Thoracic aorta (tissue), 2 donors: ENCODE data around the gene PTPRO. TPM values are rescaled to one million over a fixed set of nuclear protein-coding genes. Genes with fewer than 3 reads are reported as not detected.

ENCODE experiments used
- ATAC-seq: fragments of 150-250 bp; one replicate; pipeline ENCODE4 v1.8.0; 2017; ENCODE audit warnings: low read depth; ENCODE audit not compliant: insufficient number of reproducible peaks, low FRiP score
- DNase-seq: peaks from one replicate; pipeline ENCODE4 v3.0.0-alpha.2; 2020; ENCODE audit warnings: low spot score
- H3K27ac ChIP-seq, 2 donors: fragments of 200-600 bp; sonication (generic); 1 replicate in 1 of 2; 2 replicates in 1 of 2; pipeline ENCODE4 v1.5.1; 2016; ENCODE audit warnings: mild to moderate bottlenecking in 2 of 2, moderate library complexity in 2 of 2
- H3K27me3 ChIP-seq: fragments of 200-600 bp; sonication (generic); replicated peaks from 2 replicates; pipeline ENCODE4 v1.6.0; 2016; ENCODE audit warnings: mild to moderate bottlenecking; ENCODE audit not compliant: insufficient read depth
- H3K36me3 ChIP-seq: fragments of 200-600 bp; sonication (generic); one replicate; pipeline ENCODE4 v1.5.1; 2016
- H3K4me1 ChIP-seq, 2 donors: fragments of 200-600 bp; sonication (generic); 1 replicate in 1 of 2; 2 replicates in 1 of 2; pipeline versions ENCODE4 v1.5.1 to v1.6.0; 2016; ENCODE audit warnings: low read depth in 2 of 2, mild to moderate bottlenecking in 1 of 2; ENCODE audit not compliant: control insufficient read depth in 1 of 2
- H3K4me3 ChIP-seq: fragments of 200-600 bp; sonication (generic); 2 replicates; pipeline ENCODE4 v1.5.1; 2016; ENCODE audit warnings: mild to moderate bottlenecking
- H3K9me3 ChIP-seq: fragments of 200-600 bp; sonication (generic); 2 replicates; pipeline ENCODE4 v1.5.1; 2016
- total RNA-seq, 2 donors: library from RNA; depleted of rRNA; stranded (reverse); fragments of >200 nt; gene quantifications; one replicate each; pipeline versions ENCODE4 v1.1.0 to v1.2.3, GENCODE V29; 2016
- TF ChIP-seq, protein P1 (sequence below): fragments of 200-600 bp; sonication (generic); IDR thresholded peaks from one replicate; pipeline ENCODE4 v1.5.1; 2019; ENCODE audit warnings: antibody characterized with exemption

The PTPRO gene
- total RNA-seq, 2 donors from 2014 or later = 11.9 to 19.5 TPM

GRCh38 chr12:15515010-15515409 lies 192.7 kb downstream of the PTPRO start:
- ATAC-seq (no peak), DNase-seq (no peak)
- TF ChIP-seq, protein P1, sequence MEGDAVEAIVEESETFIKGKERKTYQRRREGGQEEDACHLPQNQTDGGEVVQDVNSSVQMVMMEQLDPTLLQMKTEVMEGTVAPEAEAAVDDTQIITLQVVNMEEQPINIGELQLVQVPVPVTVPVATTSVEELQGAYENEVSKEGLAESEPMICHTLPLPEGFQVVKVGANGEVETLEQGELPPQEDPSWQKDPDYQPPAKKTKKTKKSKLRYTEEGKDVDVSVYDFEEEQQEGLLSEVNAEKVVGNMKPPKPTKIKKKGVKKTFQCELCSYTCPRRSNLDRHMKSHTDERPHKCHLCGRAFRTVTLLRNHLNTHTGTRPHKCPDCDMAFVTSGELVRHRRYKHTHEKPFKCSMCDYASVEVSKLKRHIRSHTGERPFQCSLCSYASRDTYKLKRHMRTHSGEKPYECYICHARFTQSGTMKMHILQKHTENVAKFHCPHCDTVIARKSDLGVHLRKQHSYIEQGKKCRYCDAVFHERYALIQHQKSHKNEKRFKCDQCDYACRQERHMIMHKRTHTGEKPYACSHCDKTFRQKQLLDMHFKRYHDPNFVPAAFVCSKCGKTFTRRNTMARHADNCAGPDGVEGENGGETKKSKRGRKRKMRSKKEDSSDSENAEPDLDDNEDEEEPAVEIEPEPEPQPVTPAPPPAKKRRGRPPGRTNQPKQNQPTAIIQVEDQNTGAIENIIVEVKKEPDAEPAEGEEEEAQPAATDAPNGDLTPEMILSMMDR = no peak
- Histone ChIP-seq H3K4me3 (no peak overlapping the region), H3K27me3 (no peaks in the 10 kb centered on the region), H3K9me3 (no peaks in the 10 kb centered on the region), H3K36me3 (no peaks in the 10 kb centered on the region), H3K27ac (no peak overlapping the region), H3K4me1 (no peaks in the 10 kb centered on the region)

GRCh38 chr12:15520083-15520482 lies 197.8 kb downstream of the PTPRO start:
- TF ChIP-seq, protein P1 = no peak
- ATAC-seq = no peak
- H3K36me3 ChIP-seq = no peaks in the 10 kb centered on the region
- H3K9me3 ChIP-seq = no peaks in the 10 kb centered on the region
- H3K4me3 ChIP-seq = no peak overlapping the region
- no peak overlapping the region for H3K27ac ChIP-seq
- no peaks in the 10 kb centered on the region for H3K27me3 ChIP-seq
- no peaks in the 10 kb centered on the region for H3K4me1 ChIP-seq
- DNase-seq = no peak

- Histone ChIP-seq H3K4me1 (no peaks in the 10 kb centered on the region), H3K9me3 (no peaks in the 10 kb centered on the region), H3K27ac (no peak overlapping the region), H3K4me3 (no peak overlapping the region), H3K27me3 (no peaks in the 10 kb centered on the region), H3K36me3 (no peaks in the 10 kb centered on the region)
- TF ChIP-seq, protein P1 = no peak
- ATAC-seq (no peak), DNase-seq (no peak)
Measured at GRCh38 chr12:15520844-15521243, 198.5 kb downstream of the PTPRO start.

GRCh38 chr12:15522574-15523187 lies 200.4 kb downstream of the PTPRO start:
- Histone ChIP-seq H3K9me3 (no peaks in the 10 kb centered on the region), H3K4me1 (no peaks in the 10 kb centered on the region), H3K27ac (no peak overlapping the region), H3K4me3 (no peak overlapping the region), H3K27me3 (no peaks in the 10 kb centered on the region), H3K36me3 (no peaks in the 10 kb centered on the region)
- TF ChIP-seq, protein P1 = peak; percentile 52
- ATAC-seq = no peak
- no peak for DNase-seq

DNA sequence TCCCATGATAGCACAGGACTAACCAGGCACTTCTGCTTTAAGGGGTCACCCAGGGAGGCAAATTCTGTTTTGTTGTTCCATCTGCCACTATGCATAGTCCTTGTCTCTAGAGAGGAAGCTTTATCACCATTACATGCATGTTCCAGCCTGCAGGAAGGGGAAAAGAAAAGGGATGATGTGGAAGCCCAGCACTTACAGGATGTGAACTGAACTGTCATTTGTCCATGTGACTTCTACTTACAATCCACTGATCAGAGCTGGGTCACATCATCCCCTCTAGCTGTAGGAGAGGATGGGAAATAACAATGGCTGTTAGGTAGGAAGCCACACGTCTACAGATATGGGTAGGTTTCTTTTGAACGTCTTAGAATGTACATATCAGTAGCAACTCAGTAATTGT lies 203.1 kb downstream of the PTPRO start:
- peaks cover 0 to 5% of the 10 kb centered on the region in 2 donors for H3K4me1 ChIP-seq
- no peaks in the 10 kb centered on the region for H3K9me3 ChIP-seq
- ATAC-seq = no peak
- no peaks in the 10 kb centered on the region for H3K36me3 ChIP-seq
- no peak for DNase-seq
- TF ChIP-seq, protein P1 = no peak
- H3K27me3 ChIP-seq = no peaks in the 10 kb centered on the region
- no peak overlapping the region for H3K4me3 ChIP-seq
- H3K27ac ChIP-seq = no peak overlapping the region
